ES-I3 (cell line): Measurements from ENCODE around the gene ZSCAN9.

ENCODE experiments used
- H3K36me3 ChIP-seq: 2 replicates; pipeline ENCODE4 v1.6.1; 2013; ENCODE audit warnings: mild to moderate bottlenecking, low read length, control low read depth, moderate library complexity; ENCODE audit not compliant: insufficient read depth
- H3K4me1 ChIP-seq: 2 replicates; pipeline ENCODE4 v1.6.1; 2013; ENCODE audit warnings: mild to moderate bottlenecking, control low read depth, low read length; ENCODE audit not compliant: insufficient read depth
- H3K9ac ChIP-seq: 2 replicates; pipeline ENCODE4 v1.6.1; 2013; ENCODE audit warnings: low read depth, mild to moderate bottlenecking, low read length, moderate library complexity
- H3K9me3 ChIP-seq: 2 replicates; pipeline ENCODE4 v1.6.1; 2013; ENCODE audit warnings: mild to moderate bottlenecking, low read length, moderate library complexity; ENCODE audit not compliant: control insufficient read depth, insufficient read depth

The ZSCAN9 gene

DNA sequence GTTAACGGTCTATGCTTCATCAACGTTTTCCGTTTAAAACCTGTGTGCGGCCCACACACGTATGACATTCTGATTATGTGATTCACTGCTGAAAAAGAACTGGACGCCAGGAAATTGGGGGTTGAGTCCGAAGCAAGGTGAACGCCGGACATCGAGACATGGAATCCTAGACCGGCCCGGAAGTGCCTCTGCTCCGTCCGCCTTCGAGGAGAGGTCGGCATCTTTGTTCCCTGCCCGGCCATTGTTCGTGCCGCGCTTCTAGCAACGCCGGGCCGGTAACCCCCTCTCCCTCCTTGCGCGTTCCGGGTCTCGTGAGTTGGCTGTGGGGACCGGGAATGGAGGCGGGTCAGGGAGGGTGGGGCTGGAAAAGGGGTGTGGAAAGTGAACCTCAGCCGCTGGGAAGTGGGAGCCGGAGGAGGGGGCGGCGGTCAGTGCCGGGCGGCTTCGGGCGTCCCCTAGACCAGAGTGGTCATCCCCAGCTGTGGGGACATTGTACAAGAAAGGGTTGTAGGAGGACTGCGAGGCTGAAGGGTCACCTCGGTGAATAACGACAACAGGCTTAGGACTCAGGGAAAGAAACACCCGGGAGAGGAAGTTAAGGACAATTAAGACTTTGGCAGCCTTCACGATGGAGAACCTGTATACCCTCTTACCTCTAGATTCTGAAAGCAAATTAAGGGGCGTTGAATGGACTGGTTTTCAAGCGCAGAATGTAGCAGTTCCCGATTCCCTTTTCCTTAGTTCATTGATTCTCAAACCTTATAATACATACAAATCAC is at the start of gene ZSCAN9:
TSS of gene ZSCAN9 (plus strand) at position 220 of the 779 bp plus-strand sequence. CDS start 1,810 bp downstream, outside the sequence.
- Histone ChIP-seq H3K4me1 (no peaks in the 10 kb centered on the region), H3K9me3 (no peaks in the 10 kb centered on the region), H3K9ac (peak within 1 kb of the TSS; percentile 76), H3K36me3 (peaks cover 9% of the 10 kb centered on the region; the same call in 1 of the 2 replicates)

DNA sequence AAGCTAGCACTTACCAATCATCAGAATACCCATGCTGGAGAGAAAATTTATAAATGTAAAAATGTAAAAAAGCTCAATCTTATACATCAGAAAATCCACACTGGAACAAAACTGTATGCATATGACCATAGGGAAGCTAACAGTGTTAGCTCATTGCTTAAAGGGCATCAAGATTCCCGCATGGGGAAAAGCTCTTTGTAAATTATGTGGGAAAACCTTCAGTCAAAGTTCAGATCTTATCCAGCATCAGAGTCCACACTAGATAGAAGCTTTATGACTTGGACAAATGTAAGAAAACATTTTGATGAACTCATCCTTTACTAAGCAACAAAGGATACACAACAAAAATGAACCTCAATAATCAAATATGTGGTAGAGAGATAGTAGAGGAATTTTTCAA is 48.7 kb upstream of the ZSCAN9 start:
- H3K4me1 ChIP-seq = no peaks in the 10 kb centered on the region
- no peaks in the 10 kb centered on the region for H3K36me3 ChIP-seq
- H3K9me3 ChIP-seq = no peaks in the 10 kb centered on the region
- H3K9ac ChIP-seq = no peak overlapping the region

DNA sequence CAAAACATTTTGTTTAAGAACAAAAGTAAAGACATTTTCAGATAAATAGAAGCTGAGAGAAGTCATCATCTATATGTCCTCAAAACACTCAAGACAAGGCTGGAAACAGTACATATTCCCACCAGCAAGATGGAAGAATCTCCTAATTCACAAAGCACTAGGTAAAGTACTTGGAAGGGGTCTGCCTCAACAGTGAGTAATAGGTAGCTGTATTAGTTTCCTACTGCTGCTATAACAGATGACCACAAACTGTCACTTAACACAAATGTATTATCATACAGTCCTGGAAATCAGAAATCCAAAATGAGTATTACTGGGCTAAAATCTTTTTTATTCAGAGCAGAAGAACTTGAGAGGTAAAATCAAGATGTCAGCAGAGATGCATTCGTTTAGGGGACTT is 42.8 kb upstream of the ZSCAN9 start:
- no peaks in the 10 kb centered on the region for H3K9me3 ChIP-seq
- no peak overlapping the region for H3K9ac ChIP-seq
- H3K36me3 ChIP-seq = no peaks in the 10 kb centered on the region
- no peaks in the 10 kb centered on the region for H3K4me1 ChIP-seq

DNA sequence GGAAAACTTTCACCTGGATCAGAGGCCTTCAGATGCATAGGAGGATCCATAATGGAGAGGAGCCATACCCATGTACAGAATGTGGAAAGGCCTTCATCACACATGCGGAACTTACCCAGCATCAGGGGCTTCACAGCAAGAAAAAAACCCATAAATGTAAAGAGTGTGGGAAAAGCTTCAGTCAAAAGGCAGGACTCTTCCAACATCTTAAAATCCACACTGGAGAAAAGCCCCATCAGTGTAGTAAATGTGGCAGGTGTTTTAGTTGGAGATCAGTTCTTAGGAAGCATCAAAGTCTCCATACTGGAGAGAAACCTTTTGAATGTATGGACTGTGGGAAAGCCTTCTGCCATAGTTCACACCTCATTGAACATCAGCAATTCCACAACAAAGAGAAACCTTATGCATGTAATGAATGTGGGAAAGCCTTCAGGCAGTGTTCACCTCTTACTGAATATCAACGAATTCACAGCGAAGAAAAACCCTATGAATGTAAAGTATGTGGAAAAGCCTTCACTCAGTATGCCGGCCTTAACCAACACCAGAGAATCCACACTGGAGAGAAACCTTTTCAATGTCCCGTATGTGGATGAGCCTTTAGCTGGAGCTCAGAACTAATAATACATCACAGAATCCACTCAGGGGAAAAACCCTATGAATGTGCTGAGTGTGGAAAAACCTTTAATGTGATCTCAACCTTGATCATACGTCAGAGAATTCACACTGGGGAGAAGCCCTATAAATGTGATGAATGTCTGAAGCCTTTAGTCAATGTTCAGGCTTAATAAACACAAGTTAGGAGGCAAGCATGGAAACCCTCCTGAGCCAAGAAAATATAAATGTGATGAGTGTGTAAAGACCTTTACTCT is 36.7 kb upstream of the ZSCAN9 start:
- Histone ChIP-seq H3K9ac (no peak overlapping the region), H3K9me3 (peaks cover 12% of the 10 kb centered on the region), H3K4me1 (no peaks in the 10 kb centered on the region), H3K36me3 (no peaks in the 10 kb centered on the region)

DNA sequence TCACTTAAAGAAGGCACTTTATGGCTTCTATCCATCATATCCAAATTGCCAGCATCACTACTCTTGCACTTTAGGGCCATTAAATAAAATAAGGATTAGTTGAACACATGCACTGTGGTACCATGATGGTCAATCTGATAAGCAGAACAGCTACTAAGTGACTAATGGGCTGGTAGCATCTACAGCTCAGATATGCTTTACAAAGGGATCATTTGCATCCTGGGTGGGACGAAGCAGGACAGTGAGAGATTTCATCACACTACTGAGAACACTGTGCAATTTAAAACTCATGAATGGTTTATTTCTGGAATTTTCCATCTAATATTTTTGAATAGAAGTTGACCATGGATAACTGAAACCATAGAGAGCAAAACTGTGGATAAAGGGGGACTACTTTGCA is 25.1 kb upstream of the ZSCAN9 start:
- H3K4me1 ChIP-seq = no peaks in the 10 kb centered on the region
- H3K36me3 ChIP-seq = no peaks in the 10 kb centered on the region
- no peak overlapping the region for H3K9ac ChIP-seq
- no peaks in the 10 kb centered on the region for H3K9me3 ChIP-seq

DNA sequence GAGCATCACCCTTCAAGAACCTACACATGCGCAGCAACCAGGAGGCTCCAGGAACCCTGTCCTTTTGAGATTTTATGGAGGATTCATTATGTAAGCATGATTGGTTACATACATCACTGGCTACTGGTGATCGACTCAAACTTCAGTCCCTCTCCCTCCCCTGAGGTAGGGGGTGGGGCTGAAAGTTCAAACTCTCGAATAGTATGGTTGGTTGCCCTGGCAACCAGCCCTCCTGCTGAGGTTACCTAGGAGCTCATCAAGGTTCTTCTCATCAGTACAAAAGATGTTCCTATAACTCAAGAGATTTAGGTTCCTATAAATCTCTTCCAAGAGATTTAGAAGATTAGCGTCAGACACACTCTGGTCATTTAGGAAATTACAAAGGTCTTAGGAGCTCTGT is 21.9 kb upstream of the ZSCAN9 start:
- Histone ChIP-seq H3K4me1 (no peaks in the 10 kb centered on the region), H3K9ac (no peak overlapping the region), H3K36me3 (no peaks in the 10 kb centered on the region), H3K9me3 (no peaks in the 10 kb centered on the region)

DNA sequence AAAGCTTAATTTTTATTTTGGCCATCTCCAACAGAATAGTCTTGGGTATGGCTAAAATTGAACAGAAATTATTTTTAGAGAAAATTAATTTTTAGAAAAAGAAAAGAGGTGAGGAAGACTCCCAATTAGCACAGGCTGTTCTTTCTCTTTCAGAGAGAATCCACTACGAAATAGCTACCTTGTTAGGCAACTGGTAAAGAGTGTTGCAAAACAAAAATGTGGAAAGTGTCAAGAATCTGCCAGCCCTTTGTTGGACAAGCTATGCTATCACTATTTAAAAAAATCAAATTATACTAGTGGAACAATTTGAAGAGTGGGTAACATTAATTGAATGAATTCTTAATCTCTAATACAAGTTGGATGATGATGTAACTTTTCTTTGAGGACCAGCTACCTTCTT is 19.2 kb upstream of the ZSCAN9 start:
- Histone ChIP-seq H3K9me3 (no peaks in the 10 kb centered on the region), H3K36me3 (no peaks in the 10 kb centered on the region), H3K9ac (no peak overlapping the region), H3K4me1 (no peaks in the 10 kb centered on the region)

DNA sequence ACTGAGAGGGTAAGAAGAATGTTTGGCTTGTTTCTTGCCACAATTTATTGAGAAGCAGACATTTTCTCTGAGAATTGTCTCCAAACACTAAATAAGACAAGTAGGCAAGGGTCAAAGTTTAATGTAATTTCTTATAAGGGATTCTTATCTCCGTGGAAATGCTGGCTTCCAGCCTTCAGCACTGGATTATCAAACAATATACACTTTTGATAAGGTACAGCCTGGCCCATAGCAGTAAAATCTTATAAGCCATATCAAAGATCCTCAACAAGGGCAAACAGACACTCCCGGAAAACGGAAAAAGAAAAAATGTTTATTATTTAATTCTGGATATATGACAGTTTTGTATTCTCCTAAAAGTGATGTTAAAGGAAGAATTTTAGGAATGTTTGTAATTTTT is 18.5 kb upstream of the ZSCAN9 start:
- Histone ChIP-seq H3K36me3 (no peaks in the 10 kb centered on the region), H3K9me3 (no peaks in the 10 kb centered on the region), H3K9ac (no peak overlapping the region; the same call in 1 of the 2 replicates), H3K4me1 (no peaks in the 10 kb centered on the region)

DNA sequence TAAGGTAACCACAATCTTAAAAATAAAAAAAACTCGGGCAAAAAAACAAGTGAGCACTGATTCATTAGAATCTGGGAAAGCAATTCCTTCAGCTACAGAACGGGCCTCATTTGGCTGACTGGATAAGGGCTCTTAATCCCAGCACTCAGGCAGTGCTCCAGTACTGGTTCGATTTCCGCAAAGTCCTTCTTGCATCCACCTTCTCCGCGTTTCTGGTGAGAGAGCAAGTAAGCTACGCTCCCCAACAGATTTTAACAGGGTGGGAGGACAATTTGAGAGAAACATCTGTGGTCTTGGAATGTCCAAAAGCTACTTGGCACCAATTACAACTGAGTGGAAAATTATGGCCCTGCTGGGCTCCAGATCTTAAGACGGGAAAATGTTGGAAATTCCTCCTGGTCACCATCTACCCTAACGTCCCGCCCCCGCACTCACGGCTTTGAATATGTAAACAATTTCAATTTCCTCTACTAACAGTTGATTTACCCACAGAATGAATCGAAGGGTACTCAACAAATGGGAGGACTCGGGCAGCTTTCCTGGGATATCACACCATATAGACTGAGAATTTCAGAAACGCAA is 18.1 kb upstream of the ZSCAN9 start:
- Histone ChIP-seq H3K4me1 (no peaks in the 10 kb centered on the region), H3K9me3 (no peaks in the 10 kb centered on the region), H3K9ac (peak overlapping the region; percentile 48), H3K36me3 (no peaks in the 10 kb centered on the region)

DNA sequence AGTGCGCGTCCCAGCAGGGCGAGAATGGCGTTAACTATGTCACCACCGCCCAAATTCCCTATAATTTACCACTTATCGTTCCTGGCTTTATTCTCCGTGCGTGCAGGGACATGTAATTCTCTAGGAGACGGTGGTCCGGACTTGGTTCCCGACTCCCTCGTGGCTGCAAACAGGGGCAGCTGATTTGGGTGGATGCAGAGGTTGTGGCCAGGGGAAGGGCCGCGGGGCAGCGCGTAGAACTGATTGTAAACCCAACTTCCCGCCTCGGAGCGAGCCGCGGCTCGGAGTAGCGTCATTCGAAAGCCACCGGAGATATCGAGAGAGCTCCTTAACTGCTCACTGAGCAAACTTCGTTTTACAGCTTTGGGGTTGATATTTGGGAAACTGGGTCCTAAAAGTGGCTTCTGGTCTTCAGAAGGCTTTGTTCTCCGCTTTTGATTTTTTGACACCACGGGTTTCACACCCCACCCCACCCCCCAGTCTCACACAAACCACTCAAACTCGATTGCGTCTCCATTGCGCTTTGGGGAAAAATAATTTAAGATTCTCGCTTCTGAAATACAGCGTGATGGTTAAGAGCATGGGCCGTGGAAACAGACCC is 17.5 kb upstream of the ZSCAN9 start:
- Histone ChIP-seq H3K9me3 (no peaks in the 10 kb centered on the region), H3K36me3 (no peaks in the 10 kb centered on the region), H3K9ac (peak overlapping the region; percentile 48)

DNA sequence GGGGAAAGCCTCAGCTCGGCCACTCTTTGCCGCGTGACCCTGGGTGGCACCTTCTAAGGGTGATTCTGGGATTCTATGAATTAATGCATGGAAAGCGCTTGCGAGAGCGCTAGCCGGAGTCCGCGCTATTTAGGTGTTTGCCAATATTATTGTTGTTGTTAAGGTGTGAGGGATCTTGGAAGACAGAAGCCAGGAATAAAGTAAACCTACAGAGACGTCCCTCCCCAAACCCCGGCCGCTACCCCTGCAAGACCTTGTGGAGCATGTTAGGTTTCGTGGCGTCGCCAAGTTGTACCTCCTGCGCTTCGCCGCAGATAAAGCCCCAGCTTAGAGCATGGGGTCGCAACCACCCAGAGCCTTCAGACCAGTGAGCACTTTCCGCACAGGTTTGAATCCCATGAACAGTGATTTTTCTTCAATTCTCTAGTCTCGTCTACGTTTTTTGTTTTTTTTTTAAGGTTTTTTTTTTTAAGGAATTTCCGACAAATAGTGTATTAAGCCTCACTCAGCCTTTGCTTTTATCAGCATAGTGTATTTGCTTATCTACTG is 16.9 kb upstream of the ZSCAN9 start:
- H3K9me3 ChIP-seq = no peaks in the 10 kb centered on the region
- no peaks in the 10 kb centered on the region for H3K4me1 ChIP-seq
- H3K9ac ChIP-seq = peak overlapping the region; percentile 48; the same call in 1 of the 2 replicates
- H3K36me3 ChIP-seq = no peaks in the 10 kb centered on the region

More for the DNA sequence above, 17.5 kb upstream of the ZSCAN9 start:
- H3K4me1 ChIP-seq = no peaks in the 10 kb centered on the region

DNA sequence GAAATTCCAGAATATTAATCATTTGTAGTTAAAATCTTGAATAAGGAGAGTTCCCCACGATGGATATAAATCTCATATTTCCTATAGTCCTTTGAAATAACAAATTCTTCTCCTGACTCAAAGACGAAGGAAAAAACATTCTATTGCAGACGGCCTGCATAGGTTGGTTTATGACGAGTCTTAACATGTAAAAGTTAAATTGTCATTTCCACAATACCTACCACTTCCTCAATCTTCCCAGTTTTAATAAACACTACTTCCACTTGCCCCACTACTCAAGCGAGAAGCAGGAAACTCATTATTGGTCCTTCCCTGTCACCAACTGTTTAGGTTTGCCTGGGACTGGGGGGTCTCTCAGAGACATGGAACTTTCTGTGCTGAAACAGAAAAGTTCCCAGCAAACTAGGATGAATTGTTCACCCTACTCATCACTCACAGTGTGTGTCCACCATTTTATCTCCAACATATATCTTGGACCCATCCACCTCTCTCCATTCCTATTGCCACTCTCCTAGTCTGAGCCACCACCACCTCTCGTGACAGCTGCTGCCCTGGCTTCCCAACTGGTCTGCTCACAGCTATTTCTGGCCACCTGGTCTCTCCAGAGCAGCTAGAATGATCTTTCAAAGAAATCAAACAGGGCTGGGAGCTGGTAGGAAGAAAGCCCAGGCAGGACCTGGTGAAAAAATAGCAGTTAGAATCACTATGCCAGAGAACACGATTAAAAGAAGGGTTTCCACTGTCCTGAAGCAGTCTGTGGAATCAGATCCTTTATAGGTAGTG is 15.1 kb upstream of the ZSCAN9 start:
- Histone ChIP-seq H3K9ac (no peak overlapping the region), H3K36me3 (no peaks in the 10 kb centered on the region)

DNA sequence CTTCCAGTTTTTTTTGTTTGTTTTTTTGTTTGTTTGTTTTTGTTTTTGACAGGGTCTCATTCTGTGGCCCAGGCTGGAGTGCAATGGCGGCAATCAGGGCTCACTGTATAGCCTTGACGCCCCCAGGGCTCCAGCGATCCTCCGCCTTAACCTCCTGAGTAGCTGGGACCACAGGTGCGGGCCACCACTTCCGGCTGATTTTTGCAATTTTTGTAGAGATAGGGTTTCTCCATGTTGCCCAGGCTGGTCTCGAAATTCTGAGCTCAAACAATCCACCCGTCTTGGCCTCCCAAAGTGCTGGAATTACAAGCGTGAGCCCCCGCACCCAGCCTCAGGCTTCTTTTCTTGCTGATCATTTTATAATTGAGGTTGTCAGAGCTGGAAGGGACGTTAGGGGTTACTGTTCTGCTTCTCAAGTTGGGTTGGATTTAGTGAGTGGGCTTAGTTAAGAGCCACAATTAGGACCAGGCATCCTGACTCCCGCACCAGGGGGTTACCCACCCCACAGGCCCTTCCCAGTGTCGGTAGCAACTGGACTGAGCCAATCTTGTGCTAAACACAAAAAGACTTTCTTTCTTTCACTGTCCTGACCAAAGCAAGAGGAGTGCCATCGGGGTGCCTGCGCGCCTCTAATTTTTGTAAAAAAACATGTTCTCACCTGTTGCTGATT is 13.1 kb upstream of the ZSCAN9 start:
- Histone ChIP-seq H3K9me3 (no peaks in the 10 kb centered on the region), H3K9ac (peak overlapping the region; percentile 98), H3K4me1 (0 out of 2 replicates have a peak, but pooled peaks cover 5% of the 10 kb centered on the region), H3K36me3 (no peaks in the 10 kb centered on the region)

More for the DNA sequence above, 15.1 kb upstream of the ZSCAN9 start:
- 0 out of 2 replicates have a peak, but pooled peaks cover 1% of the 10 kb centered on the region for H3K4me1 ChIP-seq
- H3K9me3 ChIP-seq = no peaks in the 10 kb centered on the region
